HG02885 (cell line): Measurements from ENCODE around the gene DUSP9.

Source experiments
- ATAC-seq: cut with Tn5 transposase; IDR thresholded peaks from one replicate; pipeline ENCODE4 v1.9.1; 2021; ENCODE audit warnings: mild to moderate bottlenecking; ENCODE audit not compliant: unreplicated experiment, poor library complexity

Gene DUSP9

DNA sequence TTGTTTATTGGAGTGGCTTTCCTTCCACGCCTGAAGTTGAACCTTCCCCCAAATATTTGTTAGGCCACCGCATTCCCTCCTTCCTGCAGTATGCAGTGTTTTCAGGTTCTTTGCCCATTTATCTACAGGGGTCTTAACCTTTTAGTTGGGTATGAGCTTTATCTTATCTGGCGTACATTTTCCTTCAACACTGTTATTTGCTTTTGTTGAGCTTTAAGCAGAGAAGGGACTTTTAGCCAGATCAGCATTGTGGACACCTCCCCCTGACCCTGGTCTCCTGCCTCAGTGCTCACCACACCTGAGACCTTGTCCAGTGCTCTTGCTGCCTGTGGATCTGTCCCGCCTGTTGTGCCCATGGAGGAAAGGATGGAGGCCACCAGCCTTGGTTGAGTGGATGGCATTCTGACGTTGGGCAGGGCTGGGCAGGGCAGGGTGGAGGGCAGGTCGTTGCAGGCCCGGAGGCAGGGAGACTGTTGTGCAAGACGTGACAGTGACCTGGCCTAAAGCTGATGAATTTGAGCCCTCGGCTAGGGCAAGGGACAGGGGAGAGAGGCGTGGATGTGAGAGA lies 998 bp upstream of the DUSP9 start:
- no peak for ATAC-seq

DNA sequence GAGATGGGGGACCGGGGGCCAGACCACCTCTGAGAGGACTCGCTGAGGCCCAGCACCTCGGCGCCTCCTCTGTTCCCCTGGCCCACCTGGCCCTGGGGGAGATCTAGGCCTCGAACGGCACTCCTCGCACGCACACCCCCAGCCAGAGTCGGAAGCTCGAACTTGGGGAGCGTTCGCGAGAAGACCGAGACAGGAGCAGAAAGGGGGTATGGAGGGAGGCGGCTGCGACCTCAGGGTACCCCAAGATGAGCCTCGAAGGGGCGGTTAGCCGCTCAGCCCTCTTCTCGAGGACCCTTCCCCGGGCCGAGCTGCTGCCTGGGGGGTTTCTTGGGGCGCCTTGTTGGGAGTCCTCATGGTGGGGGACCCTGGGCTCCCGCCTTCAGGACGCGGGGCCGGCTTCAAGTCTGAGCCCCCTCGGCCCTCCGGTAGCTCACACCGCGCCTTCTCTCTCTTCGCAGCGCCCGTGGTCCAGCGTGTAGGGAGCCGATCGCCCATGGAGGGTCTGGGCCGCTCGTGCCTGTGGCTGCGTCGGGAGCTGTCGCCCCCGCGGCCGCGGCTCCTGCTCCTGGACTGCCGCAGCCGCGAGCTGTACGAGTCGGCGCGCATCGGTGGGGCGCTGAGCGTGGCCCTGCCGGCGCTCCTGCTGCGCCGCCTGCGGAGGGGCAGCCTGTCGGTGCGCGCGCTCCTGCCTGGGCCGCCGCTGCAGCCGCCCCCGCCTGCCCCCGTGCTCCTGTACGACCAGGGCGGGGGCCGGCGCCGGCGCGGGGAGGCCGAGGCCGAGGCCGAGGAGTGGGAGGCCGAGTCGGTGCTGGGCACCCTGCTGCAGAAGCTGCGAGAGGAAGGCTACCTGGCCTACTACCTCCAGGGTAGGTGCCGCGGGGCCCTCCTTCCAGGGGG lies 706 bp downstream of the DUSP9 start:
- ATAC-seq, result no peak

DNA sequence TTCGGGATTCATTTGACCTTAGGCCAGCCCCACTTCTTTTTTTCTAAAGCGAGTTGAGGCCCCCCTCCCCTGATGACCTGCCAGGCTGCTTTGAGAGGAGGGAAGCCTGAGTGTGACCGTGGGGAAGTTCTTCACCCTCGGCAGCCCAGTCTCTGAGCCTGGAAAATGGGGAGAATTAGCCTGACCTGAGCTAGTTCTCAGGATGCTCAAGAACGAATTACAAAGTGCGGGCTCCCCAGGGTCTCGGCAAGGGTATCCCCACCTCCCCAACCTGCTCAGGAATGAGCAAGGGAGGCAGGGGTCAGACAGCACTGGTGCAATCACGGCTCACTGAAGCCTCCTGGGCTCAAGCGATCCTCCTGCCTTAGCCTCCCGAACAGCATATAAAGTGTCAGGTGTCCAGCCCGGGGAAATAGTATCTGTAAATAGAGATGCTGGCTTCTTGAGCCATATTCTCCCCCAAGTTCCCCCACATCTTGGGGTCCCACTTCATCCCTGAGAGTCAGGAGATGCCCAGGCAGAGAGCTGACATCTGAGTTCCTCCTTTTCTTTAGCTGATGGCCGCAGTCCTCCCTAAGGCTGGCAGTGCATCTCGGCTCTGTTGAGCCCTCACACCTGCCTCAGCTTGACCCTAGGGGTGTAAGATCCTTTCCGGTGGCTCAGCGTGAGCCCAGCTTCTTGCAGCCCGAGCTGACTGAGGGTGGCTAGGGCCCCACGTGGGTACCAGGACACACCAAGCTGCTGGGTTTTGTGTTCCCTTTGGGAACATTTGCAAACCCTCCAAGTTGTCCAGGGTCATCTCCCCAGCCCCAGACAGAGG lies 1.6 kb downstream of the DUSP9 start:
- no peak for ATAC-seq

DNA sequence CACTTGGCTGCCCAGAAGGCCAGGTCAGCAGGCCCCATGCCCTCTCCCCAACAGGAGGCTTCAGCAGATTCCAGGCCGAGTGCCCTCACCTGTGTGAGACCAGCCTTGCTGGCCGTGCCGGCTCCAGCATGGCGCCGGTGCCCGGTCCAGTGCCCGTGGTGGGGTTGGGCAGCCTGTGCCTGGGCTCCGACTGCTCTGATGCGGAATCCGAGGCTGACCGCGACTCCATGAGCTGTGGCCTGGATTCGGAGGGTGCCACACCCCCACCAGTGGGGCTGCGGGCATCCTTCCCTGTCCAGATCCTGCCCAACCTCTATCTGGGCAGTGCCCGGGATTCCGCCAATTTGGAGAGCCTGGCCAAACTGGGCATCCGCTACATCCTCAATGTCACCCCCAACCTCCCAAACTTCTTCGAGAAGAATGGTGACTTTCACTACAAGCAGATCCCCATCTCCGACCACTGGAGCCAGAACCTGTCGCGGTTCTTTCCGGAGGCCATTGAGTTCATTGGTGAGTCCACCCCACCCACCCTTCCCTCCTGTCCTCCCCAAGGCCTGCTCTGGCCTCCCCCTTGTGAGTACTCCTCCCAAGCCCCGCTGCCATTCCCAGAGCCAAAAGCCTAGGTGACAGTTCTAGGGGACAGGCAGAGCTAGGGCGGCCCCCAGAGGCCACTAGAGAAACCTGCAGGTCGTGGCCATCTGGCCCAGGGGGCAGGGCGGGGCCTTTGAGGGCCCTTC lies 2.3 kb downstream of the DUSP9 start:
- peak; percentile 62 for ATAC-seq

DNA sequence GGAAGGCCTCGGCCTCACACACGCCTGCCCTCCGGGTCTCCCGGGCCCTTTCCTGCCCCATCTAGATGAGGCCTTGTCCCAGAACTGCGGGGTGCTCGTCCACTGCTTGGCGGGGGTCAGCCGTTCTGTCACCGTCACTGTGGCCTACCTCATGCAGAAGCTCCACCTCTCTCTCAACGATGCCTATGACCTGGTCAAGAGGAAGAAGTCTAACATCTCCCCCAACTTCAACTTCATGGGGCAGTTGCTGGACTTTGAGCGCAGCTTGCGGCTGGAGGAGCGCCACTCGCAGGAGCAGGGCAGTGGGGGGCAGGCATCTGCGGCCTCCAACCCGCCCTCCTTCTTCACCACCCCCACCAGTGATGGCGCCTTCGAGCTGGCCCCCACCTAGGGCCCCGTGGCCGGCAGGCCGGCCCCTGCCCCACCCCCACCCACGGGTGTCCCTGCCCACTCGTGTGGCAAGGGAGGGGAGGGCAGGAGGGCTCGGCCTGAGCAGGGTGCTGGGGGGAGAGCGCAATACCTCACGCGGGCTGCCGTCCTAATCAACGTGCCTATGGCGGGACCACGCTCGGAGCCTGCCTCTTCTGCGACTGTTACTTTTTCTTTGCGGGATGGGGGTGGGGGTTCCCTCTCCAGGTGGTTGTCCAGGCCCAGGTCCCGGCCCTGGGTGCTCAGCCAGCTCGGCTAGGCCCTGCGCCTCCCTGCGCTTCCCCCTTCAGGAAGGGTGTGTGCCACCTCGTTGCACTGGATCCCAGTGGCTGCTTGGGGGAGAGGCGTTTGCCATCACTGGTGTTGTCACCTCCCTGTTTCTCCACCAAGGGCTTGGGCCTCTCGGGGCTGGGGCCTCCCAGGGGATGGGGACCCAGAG lies 3.1 kb downstream of the DUSP9 start:
- no peak for ATAC-seq

DNA sequence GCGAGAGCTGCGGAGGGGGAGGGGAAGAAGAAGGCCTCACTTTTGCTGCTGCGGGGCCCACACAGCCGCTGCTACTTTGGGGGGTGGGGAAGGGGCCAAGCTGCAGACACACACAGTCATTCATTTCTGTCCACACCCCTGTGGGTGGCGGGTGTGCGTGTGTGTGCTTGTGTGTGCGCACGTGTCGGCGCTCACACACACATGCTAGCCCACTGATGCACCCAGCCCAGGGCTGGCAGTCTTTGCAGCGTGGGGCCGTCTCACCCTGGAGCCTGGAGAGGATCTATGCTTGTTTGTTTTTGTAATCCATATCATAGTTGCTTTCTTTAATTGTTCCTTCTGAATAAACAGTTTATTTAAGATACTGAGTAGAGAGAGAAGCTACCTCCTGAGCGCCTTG lies 4.0 kb downstream of the DUSP9 start:
- no peak for ATAC-seq

DNA sequence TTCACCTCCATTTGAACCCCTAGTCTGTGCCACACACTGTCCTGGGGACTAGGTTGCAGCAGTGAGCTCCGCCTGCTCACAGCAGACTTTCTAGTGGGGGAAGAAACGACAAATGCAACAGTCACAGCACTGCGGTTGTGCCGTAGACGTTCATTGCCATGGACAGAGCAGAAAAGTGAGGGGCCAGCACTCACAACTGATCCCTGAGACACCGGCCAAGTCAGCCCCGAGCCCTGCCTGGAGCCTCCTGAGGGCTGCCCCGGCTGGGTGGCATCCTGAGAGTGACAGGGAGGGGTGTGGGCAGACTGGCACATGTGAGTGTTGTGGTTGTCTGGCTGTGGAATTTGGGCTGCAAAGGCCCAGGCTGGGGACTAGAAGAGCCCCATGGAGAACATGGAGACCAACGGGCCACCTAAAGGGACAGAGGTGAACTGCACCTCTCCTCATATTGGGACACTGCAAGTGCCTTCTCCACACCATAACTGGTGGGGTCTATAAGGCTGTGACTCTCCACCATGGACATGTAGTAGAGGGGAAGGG lies 4.6 kb downstream of the DUSP9 start:
- peak; percentile 62 for ATAC-seq

DNA sequence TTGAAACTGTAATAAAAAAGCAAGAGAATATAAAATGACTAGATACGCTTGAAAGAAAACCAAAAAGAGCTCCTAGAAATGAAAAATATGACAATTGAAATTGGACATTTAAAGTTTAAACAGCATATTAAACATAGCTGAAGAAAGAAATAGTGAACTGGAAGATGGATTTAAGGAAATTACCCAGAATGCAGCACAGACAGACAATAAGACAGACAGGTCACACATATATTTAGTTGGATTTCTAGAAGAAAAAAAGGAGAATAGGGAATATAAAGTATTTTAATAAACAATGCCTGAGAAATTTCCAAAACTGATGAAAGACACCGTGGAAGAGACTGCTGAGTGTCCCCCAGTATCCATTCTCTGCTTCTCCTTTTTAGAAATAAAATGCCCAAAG lies 6.6 kb downstream of the DUSP9 start:
- no peak for ATAC-seq

DNA sequence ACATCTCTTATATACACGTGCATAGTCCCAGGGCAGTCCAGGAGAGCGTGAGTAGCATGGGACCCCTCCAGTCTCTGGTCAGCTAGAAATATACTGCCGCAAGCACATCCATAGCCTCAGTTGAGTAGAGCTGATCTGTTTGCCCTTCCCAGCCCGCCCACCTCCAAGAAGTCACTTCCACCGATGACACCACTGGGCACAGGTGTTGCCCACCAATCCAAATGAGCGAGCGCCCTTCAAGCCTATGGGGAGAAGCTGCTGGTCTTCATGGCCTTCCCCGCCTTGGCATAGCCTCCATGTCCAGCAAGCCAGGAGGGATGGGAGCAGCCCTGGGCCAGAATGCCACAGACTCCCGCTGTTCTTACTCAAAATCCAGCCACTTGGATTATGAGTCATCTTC lies 10.2 kb downstream of the DUSP9 start:
- ATAC-seq, result no peak

DNA sequence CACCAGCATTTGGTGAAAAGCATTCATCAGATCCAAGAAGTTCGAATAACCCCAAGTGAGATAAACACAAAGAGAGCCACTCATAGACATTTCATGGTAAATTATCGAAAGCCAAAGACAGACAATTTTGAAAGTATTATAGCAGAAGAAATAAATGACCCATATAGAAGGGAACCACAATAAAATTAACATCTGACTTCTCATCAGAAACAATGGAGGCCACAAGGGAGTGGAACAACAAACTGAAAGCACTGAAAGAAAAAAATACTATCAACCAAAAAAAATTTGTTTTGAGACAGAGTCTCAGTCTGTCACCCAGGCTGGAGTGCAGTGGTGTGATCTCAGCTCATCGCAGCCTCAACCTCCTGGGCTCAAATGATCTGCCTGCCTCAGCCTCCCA lies 12.3 kb downstream of the DUSP9 start:
- ATAC-seq, result no peak

DNA sequence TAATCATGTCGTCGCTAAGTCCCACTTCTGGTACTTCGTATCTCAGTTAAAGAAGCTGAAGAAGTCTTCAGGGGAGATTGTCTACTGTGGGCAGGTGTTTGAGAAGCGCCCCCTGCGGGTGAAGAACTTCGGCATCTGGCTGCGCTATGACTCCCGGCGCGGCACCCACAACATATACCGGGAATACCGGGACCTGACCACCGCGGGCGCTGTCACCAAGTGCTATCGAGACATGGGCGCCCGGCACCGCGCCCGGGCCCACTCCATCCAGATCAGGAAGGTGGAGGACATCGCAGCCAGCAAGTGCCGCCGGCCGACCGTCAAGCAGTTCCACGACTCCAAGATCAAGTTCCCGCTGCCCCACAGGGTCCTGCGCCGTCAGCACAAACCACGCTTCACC lies 15.3 kb downstream of the DUSP9 start:
- no peak for ATAC-seq

DNA sequence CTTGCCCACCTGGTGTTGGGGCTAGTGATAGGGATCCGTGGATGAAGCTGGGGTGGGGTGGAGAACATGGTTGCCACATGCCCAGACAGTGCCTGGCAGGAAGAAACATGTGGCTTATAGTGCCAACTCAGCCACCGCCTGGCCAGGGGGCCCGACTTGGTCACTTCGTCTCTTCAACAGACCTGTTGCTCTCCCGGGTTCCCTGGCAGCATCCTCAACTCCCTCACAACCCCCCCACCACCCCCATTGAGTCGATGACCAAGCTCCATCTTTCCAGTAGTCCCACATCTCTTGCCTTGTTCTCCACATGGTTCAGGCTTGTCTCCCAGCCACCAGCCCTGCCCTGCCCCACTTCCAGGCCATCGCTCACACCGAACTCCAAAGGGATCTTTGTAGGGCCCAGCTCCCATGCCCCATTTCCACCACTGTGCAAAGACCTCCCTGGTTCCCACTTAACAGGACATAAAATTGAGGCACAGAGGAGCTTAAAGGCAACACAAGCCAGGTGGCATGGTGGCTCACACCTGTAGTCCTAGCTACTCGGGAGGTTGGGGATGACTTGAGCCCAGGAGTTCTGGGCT lies 18.8 kb downstream of the DUSP9 start:
- no peak for ATAC-seq

DNA sequence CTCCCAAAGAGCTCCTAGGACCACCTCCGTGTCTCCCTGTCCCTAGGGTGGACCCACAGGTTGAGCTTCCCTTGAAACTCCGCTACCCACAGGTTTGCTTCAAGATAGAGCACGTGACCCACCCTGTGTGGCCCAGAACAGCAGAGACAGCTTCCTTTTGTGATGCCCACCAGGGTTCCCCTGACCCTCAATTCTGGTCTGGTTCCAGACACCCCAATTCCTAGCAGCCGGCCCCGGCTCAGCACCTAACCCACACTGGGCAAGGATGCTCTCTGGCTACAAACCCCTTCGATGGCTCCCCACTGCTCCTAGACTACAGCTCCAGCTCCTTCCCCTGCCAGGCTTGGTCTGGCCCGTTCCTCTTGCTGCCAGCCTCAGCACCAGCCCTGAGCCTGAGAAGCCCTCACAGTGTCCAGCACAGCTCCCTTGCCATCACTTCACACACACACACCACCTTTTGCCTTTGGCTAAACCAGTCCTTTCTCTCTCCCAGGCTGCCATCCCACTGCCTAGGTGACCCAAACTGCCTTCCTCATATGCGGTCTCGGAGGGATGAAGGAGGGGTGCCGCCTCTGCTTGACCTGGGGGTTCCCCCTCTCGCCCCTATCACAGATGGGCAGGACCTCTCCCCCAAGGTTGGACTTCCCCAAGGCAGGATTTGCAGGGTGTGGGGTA lies 20.4 kb downstream of the DUSP9 start:
- ATAC-seq, result no peak

DNA sequence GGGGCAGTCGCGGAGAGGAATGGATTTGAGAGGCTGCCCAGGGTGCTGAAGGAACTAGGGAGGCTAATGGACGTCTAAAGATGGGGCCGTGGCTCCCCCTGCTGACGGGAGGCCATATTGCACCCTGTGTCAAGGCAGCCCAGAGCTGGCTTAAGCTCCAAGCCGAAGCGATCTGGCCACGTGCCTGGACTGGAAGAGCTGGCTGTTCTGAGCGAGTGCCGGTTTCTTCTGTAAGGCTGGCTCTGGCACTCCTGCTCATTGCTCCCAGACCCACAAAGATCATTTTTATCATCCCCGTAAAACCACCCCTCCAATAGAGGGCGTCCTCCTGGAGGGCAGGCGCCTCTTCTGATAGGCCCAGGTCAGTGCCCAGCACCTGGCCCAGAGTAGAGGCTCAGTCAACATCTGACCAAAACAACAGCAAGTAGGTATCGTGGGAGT lies 21.0 kb downstream of the DUSP9 start:
- ATAC-seq, result peak; percentile 49

DNA sequence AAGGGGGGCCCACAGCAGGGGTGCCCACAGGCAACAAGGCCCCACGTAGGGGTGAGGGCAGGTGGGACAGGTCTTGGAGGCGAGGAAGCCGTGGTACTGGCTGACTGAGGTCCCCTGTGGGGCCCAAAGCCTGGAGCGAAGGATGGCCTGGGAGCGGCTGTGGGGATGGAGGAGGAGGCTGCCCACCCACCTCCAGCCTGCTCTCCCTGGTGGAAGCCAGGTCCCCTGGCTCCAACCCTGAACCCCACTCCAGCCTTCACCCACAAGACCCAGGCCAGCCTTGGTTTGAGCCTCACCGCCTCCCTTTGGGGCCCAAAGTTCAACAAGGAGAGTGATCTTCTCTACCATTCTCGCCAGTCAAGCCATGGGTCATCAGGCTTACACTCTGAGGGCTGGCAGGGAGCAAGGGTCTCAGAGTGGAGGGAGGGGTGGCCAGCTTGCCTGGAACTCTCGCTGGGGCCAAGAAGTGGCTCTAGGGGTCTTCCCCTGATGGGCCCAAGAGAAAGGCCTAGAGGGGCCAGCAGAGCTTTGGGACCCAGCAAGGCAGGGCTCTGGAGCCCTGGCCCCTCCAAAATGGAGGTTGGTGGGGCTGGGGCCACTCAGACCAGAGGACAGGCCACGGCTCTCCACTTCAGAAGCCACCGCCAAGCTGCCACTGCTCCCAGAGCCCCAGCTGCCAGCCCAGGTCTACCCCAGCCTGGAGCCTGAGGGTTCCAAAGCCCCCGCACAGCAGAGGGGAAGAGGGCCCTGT lies 21.6 kb downstream of the DUSP9 start:
- no peak for ATAC-seq

DNA sequence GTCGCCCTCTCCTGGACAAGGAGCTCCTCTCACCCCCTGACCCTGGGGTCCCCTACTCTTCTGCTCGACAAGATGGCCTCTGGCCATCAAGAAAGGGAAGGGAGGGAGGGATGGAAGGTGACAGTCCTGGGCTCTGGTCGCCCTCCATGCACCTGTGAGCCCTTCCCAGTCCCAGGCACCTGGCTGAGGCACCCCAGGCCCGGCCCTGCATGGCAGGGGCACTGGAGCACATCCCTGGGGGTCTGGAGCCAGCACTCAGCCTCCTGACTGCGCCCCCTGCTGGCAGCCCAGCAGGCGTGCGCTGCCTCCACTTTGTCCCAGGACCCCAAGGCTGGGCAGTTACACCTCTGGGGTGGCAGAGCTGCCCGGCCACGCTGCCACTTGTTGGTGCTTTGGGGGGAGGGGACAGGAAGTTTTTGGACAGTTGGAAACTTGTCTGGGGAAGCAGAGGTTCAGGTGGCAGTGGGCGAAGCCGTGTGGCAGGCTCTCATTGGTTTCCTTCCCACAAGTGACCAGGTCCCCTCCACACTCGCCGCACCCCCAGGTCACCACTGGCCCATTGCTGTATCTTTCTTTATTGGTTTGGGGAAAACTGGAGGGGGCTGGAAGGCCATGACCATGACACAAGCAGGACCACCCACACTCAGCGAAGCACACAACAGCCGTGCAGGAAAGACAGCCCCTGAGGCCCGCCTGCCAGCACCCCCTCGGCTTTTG lies 22.3 kb downstream of the DUSP9 start:
- no peak for ATAC-seq
